Progenitor cell of endocrine pancreas (in vitro differentiated cells): ENCODE results near the gene FLT3. TPM values are rescaled to one million over a fixed set of nuclear protein-coding genes. Genes with fewer than 3 reads are reported as not detected.
"Not testable (repeated sequence)": the region's sequence is repeated elsewhere in the genome, so short reads cannot be mapped to it uniquely, and the experiment has no call there.

Source experiments
- DNase-seq: peaks from one replicate; pipeline ENCODE4 v3.0.0; 2021; ENCODE audit warnings: low spot score; ENCODE audit not compliant: unreplicated experiment
- H3K27ac Mint-ChIP-seq: 2 replicates; pipeline ENCODE4 v1.8.0; 2021; ENCODE audit warnings: mild to moderate bottlenecking, moderate library complexity, mixed read lengths
- H3K27me3 Mint-ChIP-seq: 2 replicates; pipeline ENCODE4 v1.8.0; 2021; ENCODE audit warnings: mixed read lengths
- H3K36me3 Mint-ChIP-seq: 2 replicates; pipeline ENCODE4 v1.8.0; 2022; ENCODE audit warnings: mixed read lengths; ENCODE audit not compliant: insufficient read depth
- H3K4me1 Mint-ChIP-seq: 2 replicates; pipeline ENCODE4 v1.8.0; 2021; ENCODE audit warnings: low read depth, mixed read lengths
- H3K4me3 Mint-ChIP-seq: 2 replicates; pipeline ENCODE4 v1.8.0; 2021; ENCODE audit warnings: low read depth, mild to moderate bottlenecking, moderate library complexity, mixed read lengths
- H3K9me3 Mint-ChIP-seq: 2 replicates; pipeline ENCODE4 v1.8.0; 2021; ENCODE audit warnings: low read depth, mixed read lengths
- CTCF ChIP-seq: fragments of 200-600 bp; sonication (generic); IDR thresholded peaks from one replicate; pipeline ENCODE4 v1.5.0; 2021; ENCODE audit warnings: antibody characterized with exemption, mild to moderate bottlenecking; ENCODE audit not compliant: unreplicated experiment
- long read RNA-seq: library from polyadenylated mRNA; unstranded; transcript quantifications from one replicate; pipeline ENCODE4 v2.0.0, GENCODE V29; 2020
- total RNA-seq: library from RNA; stranded (reverse); gene quantifications from 2 replicates; pipeline ENCODE4 v1.2.1, GENCODE V29; 2021

The FLT3 gene
- 0.09 and 0.17 TPM in 2 replicates for total RNA-seq
- long read RNA-seq = 0 reads

DNA sequence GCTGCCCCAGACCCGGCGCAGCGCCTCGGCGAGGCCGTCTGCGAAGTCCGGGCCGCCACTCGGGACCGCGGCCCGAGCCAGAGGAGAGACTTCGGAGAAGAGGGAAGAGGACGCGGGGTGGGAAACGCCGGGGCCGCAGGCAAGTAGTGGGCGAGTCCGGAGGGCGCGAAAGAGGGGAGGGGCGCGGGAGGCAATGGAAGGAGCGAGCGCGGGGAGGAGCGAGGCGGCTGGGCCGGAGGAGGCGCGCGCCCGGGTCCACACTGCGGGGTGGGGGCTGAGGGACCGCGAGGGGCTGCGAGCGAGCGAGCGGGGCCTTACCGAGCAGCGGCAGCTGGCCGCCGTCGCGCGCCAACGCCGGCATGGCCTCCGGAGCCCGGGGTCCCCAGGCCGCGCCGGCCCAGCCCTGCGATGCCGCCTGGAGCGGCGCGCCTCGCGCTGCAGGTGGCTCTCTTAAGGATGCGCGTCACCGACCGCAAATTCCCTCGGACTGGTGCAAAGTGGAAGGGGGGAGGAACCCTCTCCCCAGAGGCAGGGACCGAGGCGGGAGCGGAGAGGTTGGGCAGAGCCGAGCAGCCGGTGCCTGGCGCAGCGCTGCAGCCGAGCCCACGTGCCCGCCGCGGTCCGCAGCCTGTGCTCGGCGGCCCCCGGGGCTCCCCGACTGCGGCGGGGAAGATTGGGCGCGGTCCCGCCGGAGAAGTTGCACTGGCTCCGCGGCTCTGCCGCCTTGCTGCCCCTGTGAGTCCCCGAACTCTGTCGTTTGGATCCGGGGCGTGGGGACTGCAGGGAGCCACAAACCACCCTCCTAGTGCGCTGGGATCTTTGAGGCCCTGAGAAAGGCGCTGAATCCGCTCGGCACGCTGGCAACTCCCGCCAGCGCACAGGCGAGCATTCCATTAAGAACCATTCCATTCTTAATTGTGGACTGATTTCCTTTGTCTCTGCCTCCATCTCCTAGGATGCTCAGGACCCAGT lies at the start of gene FLT3:
FLT3 (minus strand) TSS at position 427 of the 972 bp plus-strand sequence; CDS start at position 361, 66 bp downstream.
- Mint-ChIP-seq H3K9me3 (no peaks in the 10 kb centered on the region), H3K4me3 (peak within 1 kb of the TSS; percentile 60), H3K36me3 (no peaks in the 10 kb centered on the region), H3K27ac (no peak within 1 kb of the TSS), H3K27me3 (peaks cover 71% of the 10 kb centered on the region), H3K4me1 (no peaks in the 10 kb centered on the region)
- TF ChIP-seq CTCF = no peak
- peak; percentile 33 for DNase-seq

DNA sequence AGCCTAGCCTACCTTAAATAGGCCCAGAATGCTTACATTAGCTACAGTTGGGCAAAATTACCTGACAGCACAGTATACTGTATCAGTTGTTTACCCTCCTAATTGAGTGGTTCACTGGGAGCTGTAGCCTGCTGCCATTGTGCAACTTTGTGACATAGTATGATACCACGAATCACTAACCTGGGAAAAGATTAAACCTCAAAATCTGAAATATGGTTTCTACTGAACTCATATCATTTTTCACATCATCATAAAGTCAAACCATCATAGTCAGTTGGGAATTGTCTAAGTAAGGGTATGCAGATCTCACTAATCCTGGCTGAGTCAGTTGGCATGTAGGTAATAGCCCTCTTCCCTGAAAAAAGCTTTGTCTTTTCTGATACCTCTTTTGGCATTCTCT lies 47.1 kb upstream of the FLT3 start:
- H3K27me3 Mint-ChIP-seq = no peaks in the 10 kb centered on the region
- no peak overlapping the region for H3K4me3 Mint-ChIP-seq
- H3K27ac Mint-ChIP-seq = peak overlapping the region; percentile 52

DNA sequence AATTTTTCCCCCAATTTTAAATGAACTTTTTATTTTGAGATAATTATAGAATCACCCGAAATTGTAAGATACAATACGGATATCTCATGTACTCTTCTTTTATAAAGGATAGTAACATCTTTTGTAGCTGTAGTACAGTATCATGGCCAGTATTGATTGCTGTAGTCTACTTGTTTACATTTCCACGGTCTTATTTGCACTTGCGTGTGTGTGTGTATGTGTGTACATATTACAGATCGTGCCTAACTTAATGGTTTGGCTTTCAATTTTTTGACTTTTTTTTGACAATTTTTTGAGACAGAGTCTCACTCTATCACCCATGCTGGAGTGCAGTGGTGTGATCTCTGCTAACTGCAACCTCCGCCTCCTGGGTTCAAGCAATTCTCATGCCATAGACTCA lies 44.7 kb upstream of the FLT3 start:
- no peak overlapping the region for H3K4me3 Mint-ChIP-seq
- no peak for TF ChIP-seq CTCF
- no peak for DNase-seq
- H3K27me3 Mint-ChIP-seq = no peaks in the 10 kb centered on the region
- peaks cover 2% of the 10 kb centered on the region for H3K36me3 Mint-ChIP-seq
- H3K4me1 Mint-ChIP-seq = peaks cover 22% of the 10 kb centered on the region
- no peak overlapping the region for H3K27ac Mint-ChIP-seq
- no peaks in the 10 kb centered on the region for H3K9me3 Mint-ChIP-seq

More for the DNA sequence above, 47.1 kb upstream of the FLT3 start:
- H3K9me3 Mint-ChIP-seq = peaks cover under 1% of the 10 kb centered on the region
- TF ChIP-seq CTCF = no peak
- peaks cover 3% of the 10 kb centered on the region for H3K36me3 Mint-ChIP-seq
- DNase-seq = no peak
- H3K4me1 Mint-ChIP-seq = peaks cover 6% of the 10 kb centered on the region

- not testable (repeated sequence) for H3K9me3 Mint-ChIP-seq, DNase-seq, H3K36me3 Mint-ChIP-seq, H3K27me3 Mint-ChIP-seq
- H3K4me3 Mint-ChIP-seq = peak overlapping the region; percentile 12
- peak overlapping the region; percentile 93 for H3K27ac Mint-ChIP-seq
- peaks cover 36% of the 10 kb centered on the region for H3K4me1 Mint-ChIP-seq
These were observed 41.2 kb upstream of the FLT3 start for GRCh38 chr13:28141542-28141941.

GRCh38 chr13:28140433-28141125 lies 40.2 kb upstream of the FLT3 start:
- peaks cover 2% of the 10 kb centered on the region for H3K36me3 Mint-ChIP-seq
- no peak for TF ChIP-seq CTCF
- peak overlapping the region; percentile 93 for H3K4me3 Mint-ChIP-seq
- peak overlapping the region; percentile 92 for H3K27ac Mint-ChIP-seq
- DNase-seq = no peak
- H3K9me3 Mint-ChIP-seq = no peaks in the 10 kb centered on the region
- peaks cover 38% of the 10 kb centered on the region for H3K4me1 Mint-ChIP-seq
- H3K27me3 Mint-ChIP-seq = no peaks in the 10 kb centered on the region
